Measurements from ENCODE around the gene EFTUD2. TPM values are rescaled to one million over a fixed set of nuclear protein-coding genes. Genes with fewer than 3 reads are reported as not detected.

EFTUD2 gene
- total RNA-seq, 1 donor from 2014 or later = 192 TPM

DNA sequence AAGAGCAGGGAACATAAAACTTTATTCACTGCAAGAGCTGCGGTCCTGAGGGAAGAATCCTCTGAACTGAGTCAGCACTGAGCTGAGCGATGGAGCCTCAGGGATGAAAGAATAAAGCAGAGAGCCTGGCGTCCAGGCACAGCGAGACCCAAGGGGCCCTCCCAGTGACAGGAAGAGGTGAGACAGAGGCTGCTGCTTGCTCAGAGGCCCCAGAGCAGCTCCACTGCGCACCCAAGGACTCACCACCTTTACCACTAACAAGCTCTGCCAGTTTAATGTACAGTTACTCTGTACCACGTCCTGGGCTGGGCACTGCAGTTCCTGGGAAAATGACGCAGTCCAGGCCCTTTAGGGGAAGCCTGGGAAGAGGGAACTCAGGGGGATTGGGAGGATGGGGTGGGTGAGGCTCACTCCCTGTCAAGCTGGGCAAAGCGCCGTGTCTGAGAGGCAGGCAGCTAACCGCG is 10.5 kb upstream of the EFTUD2 start:
- intact Hi-C loops (cut with micrococcal nuclease) = no loop called here

GRCh38 chr17:44908761-44909326 is 9.6 kb upstream of the EFTUD2 start:
- POLR2A ChIA-PET = no interaction called here
- Mint-ChIP-seq H3K4me1 (peaks cover 13% of the 10 kb centered on the region), H3K27ac (no peak overlapping the region), H3K36me3 (ENCODE audit: low read depth) (no peaks in the 10 kb centered on the region), H3K27me3 (peaks cover 27% of the 10 kb centered on the region), H3K9me3 (no peaks in the 10 kb centered on the region), H3K4me3 (no peak overlapping the region)
- CTCF ChIA-PET = no interaction called here
- ATAC-seq (ENCODE audit: low read depth) (no peak), DNase-seq (no peak)
- intact Hi-C loops (cut with micrococcal nuclease) = no loop called here
- TF ChIP-seq CTCF (IDR thresholded peaks at IDR 0.05) = no peak

More for the DNA sequence above, 10.5 kb upstream of the EFTUD2 start:
- Mint-ChIP-seq H3K27ac (no peak overlapping the region), H3K36me3 (ENCODE audit: low read depth) (no peaks in the 10 kb centered on the region), H3K9me3 (no peaks in the 10 kb centered on the region), H3K27me3 (peaks cover 30% of the 10 kb centered on the region), H3K4me1 (peaks cover 13% of the 10 kb centered on the region), H3K4me3 (no peak overlapping the region)
- ATAC-seq (ENCODE audit: low read depth) (no peak), DNase-seq (no peak)
- TF ChIP-seq CTCF (IDR thresholded peaks at IDR 0.05) = no peak
- POLR2A ChIA-PET = no interaction called here
- CTCF ChIA-PET = no interaction called here

DNA sequence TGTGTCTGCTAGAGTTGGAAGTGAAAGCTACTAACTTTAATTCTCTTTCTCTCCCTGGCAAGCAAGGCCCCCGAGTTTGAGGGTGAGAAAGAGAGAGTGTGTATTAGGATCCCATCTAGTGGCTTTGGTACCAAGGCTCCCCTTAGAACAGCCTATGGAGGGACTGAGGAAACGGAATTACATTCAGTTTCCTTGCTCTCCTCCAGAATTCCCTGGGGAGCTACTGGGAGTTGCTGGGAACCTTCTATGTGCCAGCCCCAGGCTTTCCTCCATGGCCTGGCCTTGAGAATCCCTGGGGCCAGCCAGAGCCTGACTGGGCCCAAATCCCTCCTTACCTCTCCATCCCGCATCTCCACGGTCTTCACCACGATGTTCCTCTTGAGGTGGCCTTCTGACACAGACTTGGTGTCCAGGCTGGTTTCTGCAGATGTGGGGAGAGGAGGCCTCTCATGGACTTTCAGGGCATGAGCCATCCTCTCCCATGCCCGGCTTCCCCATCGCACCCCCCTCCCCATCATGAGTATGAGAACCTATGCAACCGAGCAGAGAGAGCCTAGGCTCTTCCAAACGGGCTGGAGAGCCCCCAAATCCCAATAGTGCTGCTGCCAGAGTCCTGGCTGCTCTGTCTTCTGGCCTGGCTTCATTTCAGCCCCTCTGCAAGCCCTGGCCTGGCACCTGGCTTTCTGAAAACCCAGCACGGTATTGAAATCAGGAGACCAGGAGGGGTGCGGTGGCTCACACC is 8.7 kb upstream of the EFTUD2 start:
- H3K4me1 Mint-ChIP-seq = peaks cover 9% of the 10 kb centered on the region
- POLR2A ChIA-PET = no interaction called here

DNA sequence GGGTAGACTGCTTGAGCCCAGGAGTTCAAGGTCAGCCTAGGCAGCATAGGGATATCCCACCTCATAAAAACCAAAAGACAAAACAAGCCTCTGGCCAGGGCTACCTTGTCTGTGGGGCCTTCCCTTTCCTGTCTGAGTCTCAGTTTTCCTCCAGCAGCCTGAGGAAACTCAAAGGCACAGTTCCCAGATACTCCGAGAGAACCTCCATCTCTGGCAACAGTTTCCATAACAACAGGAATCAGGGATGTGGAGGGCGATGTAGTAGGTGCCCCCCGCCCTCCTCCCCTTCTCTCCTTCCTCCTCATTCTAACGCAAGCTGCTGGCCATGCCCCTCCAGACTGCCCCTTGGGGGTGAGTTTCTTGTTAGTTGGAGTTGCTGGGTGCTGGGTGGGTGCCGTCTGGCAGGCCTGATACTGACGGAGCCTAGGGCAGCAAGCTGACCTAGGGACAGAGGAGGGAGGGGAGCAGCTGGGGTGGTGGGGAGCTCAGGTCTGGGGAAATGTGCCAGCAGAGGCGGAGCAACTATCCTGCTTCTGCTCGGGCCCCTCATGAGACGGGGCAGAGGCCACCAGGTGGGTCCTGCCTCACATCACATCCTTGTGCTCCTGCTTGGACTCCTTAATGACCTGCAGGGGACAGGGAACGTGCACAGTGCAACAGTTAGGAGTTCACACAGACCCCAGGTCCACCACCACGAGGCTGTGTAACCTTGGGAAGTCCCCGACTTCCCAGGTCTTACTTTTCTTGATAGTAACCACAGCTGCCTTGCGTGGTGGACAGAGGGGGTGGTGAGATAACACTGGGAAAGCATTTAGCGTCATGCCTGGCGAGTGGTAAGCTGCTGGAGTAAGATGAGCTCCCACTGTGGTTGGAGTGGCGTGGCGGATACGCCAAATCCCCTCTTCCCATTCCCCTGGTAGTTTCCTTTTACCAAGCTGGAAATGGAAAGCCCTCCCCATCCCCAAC is 7.8 kb upstream of the EFTUD2 start:
- CTCF ChIA-PET = interaction anchor here (0.8 kb wide), 1 partner anchor 229 kb away, joined by 4 read pairs; the partner anchor contains the start of gene ACBD4
- no peak for TF ChIP-seq CTCF (IDR thresholded peaks at IDR 0.05)
- H3K36me3 Mint-ChIP-seq (ENCODE audit: low read depth) = no peaks in the 10 kb centered on the region
- peaks cover 15% of the 10 kb centered on the region for H3K27me3 Mint-ChIP-seq
- H3K9me3 Mint-ChIP-seq = no peaks in the 10 kb centered on the region
- intact Hi-C loops (cut with micrococcal nuclease) = no loop called here
- no peak overlapping the region for H3K4me3 Mint-ChIP-seq
- DNase-seq (no peak), ATAC-seq (ENCODE audit: low read depth) (no peak)
- no peak overlapping the region for H3K27ac Mint-ChIP-seq
- peaks cover 9% of the 10 kb centered on the region for H3K4me1 Mint-ChIP-seq
- POLR2A ChIA-PET = no interaction called here

More for the DNA sequence above, 8.7 kb upstream of the EFTUD2 start:
- DNase-seq (no peak), ATAC-seq (ENCODE audit: low read depth) (no peak)
- no peak for TF ChIP-seq CTCF (IDR thresholded peaks at IDR 0.05)
- H3K9me3 Mint-ChIP-seq = no peaks in the 10 kb centered on the region
- H3K36me3 Mint-ChIP-seq (ENCODE audit: low read depth) = no peaks in the 10 kb centered on the region
- intact Hi-C loops (cut with micrococcal nuclease) = no loop called here
- no peak overlapping the region for H3K27ac Mint-ChIP-seq
- CTCF ChIA-PET = interaction anchor here (0.8 kb wide), 1 partner anchor 228 kb away, joined by 4 read pairs; the partner anchor contains the start of gene ACBD4
- H3K27me3 Mint-ChIP-seq = peaks cover 21% of the 10 kb centered on the region
- no peak overlapping the region for H3K4me3 Mint-ChIP-seq
